SK-N-SH (cell line): ENCODE data around the gene ENTREP3. TPM values are rescaled to one million over a fixed set of nuclear protein-coding genes. Genes with fewer than 3 reads are reported as not detected.

ENCODE experiments used
- CTCF ChIA-PET: fragments of 300-600, 350-600 bp; formaldehyde crosslinking; extraction: SDS; loops from one replicate; lab custom pipeline; 2021; lab: Yijun Ruan, JAX
- POLR2A ChIA-PET: fragments of 350-600 bp; sonication (Branson Sonifier 250); formaldehyde crosslinking; extraction: SDS; loops from one replicate; lab custom pipeline; 2020; ENCODE audit warnings: antibody characterized with exemption, inconsistent platforms; lab: Yijun Ruan, JAX
- DNase-seq: peaks from one replicate; pipeline ENCODE4 v3.0.0; 2012
- H2AFZ ChIP-seq: fragments of 200-600 bp; sonication (generic); 2 replicates; pipeline ENCODE4 v1.8.1; 2016; ENCODE audit warnings: antibody characterized with exemption, mild to moderate bottlenecking, low read depth
- H3F3A ChIP-seq: fragments of 200-600 bp; sonication (generic); replicated peaks from 2 replicates; pipeline ENCODE3; 2016; ENCODE audit warnings: antibody characterized with exemption, mild to moderate bottlenecking; ENCODE audit not compliant: insufficient read depth
- H3K27ac ChIP-seq, 2 experiments: fragments of 200-500 bp in 1 of 2; fragments of 200-600 bp in 1 of 2; sonication (Bioruptor generic) in 1 of 2; sonication (generic), shearing (Covaris generic) in 1 of 2; 2 replicates each; pipeline versions ENCODE4 v1.5.1 to v1.6.1; 2014 to 2016; ENCODE audit warnings: low read depth in 2 of 2, inconsistent platforms in 1 of 2, low read length in 1 of 2, mild to moderate bottlenecking in 1 of 2, mixed read lengths in 1 of 2
- H3K27me3 ChIP-seq: fragments of 200-600 bp; sonication (generic), shearing (Covaris generic); 2 replicates; pipeline ENCODE4 v1.6.1; 2016; ENCODE audit warnings: mixed run types; ENCODE audit not compliant: insufficient read depth
- H3K36me3 ChIP-seq, 2 experiments: fragments of 200-500 bp in 1 of 2; fragments of 200-600 bp in 1 of 2; sonication (Bioruptor generic) in 1 of 2; sonication (generic) in 1 of 2; replicated peaks in 1 of 2; 2 replicates each; pipeline versions ENCODE3 to v1.5.1; 2014 to 2016; ENCODE audit warnings: low read length in 1 of 2, mild to moderate bottlenecking in 1 of 2; ENCODE audit not compliant: insufficient read depth in 2 of 2, control insufficient read depth in 1 of 2
- H3K4me1 ChIP-seq, 2 experiments: fragments of 200-500 bp in 1 of 2; fragments of 200-600 bp in 1 of 2; sonication (Bioruptor generic) in 1 of 2; sonication (generic), shearing (Covaris generic) in 1 of 2; 2 replicates each; pipeline versions ENCODE4 v1.5.1 to v1.6.1; 2014 to 2016; ENCODE audit warnings: low read depth in 1 of 2, low read length in 1 of 2, mixed run types in 1 of 2; ENCODE audit not compliant: insufficient read depth in 2 of 2, control insufficient read depth in 1 of 2
- H3K4me2 ChIP-seq: fragments of 200-600 bp; sonication (generic), shearing (Covaris generic); 2 replicates; pipeline ENCODE4 v1.6.1; 2017; ENCODE audit warnings: mixed run types
- H3K4me3 ChIP-seq, 2 experiments: fragments of 200-500 bp in 1 of 2; fragments of 200-600 bp in 1 of 2; sonication (Bioruptor generic) in 1 of 2; sonication (generic), shearing (Covaris generic) in 1 of 2; 2 replicates each; pipeline versions ENCODE4 v1.5.1 to v1.8.1; 2014 to 2016; ENCODE audit warnings: low read depth in 2 of 2, inconsistent platforms in 1 of 2, low read length in 1 of 2, mild to moderate bottlenecking in 1 of 2, mixed read lengths in 1 of 2, moderate library complexity in 1 of 2
- H3K79me2 ChIP-seq: fragments of 200-600 bp; sonication (generic); 2 replicates; pipeline ENCODE4 v1.8.1; 2017; ENCODE audit warnings: mild to moderate bottlenecking; ENCODE audit not compliant: insufficient read depth
- H3K9ac ChIP-seq: fragments of 200-600 bp; sonication (generic); 2 replicates; pipeline ENCODE4 v1.6.1; 2017; ENCODE audit warnings: mixed run types
- H3K9me2 ChIP-seq: fragments of 200-600 bp; sonication (generic); 2 replicates; pipeline ENCODE4 v1.6.1; 2017; ENCODE audit warnings: mixed run types
- H3K9me3 ChIP-seq: fragments of 200-600 bp; sonication (generic); 2 replicates; pipeline ENCODE4 v1.6.1; 2017; ENCODE audit warnings: mixed run types, mild to moderate bottlenecking, moderate library complexity
- H4K20me1 ChIP-seq: fragments of 200-600 bp; sonication (generic); 2 replicates; pipeline ENCODE4 v1.6.1; 2017; ENCODE audit warnings: mild to moderate bottlenecking, mixed run types; ENCODE audit not compliant: insufficient read depth
- ELF1 ChIP-seq: IDR thresholded peaks from 2 replicates; pipeline ENCODE4 v1.4.0; 2012
- EP300 ChIP-seq, 2 experiments: IDR thresholded peaks; 2 replicates each; pipeline versions ENCODE4 v1.4.0 to v1.6.1; 2012; ENCODE audit warnings: borderline replicate concordance in 1 of 2, low read depth in 1 of 2, low read length in 1 of 2
- EZH2phosphoT487 ChIP-seq: fragments of 200-600 bp; sonication (generic); IDR thresholded peaks from 2 replicates; pipeline ENCODE4 v1.6.1; 2017; ENCODE audit warnings: low read depth, mixed run types, mild to moderate bottlenecking, antibody characterized with exemption, moderate library complexity, borderline replicate concordance
- FOXJ3 ChIP-seq: sonication (generic); formaldehyde crosslinking; IDR thresholded peaks from 2 replicates; pipeline ENCODE4 v1.5.1; 2020; ENCODE audit warnings: mild to moderate bottlenecking, missing genetic modification reagents
- FOXM1 ChIP-seq: IDR thresholded peaks from 2 replicates; pipeline ENCODE4 v1.4.0; 2012; ENCODE audit warnings: low read depth, mild to moderate bottlenecking
- GATA2 ChIP-seq: sonication (generic); formaldehyde crosslinking; IDR thresholded peaks from 2 replicates; pipeline ENCODE4 v1.5.0; 2020; ENCODE audit warnings: mild to moderate bottlenecking, missing genetic modification reagents
- MXI1 ChIP-seq: IDR thresholded peaks from 2 replicates; pipeline ENCODE4 v1.6.1; 2012; ENCODE audit warnings: mild to moderate bottlenecking, low read depth, low read length, improper control_type of control experiment
- NRF1 ChIP-seq: IDR thresholded peaks from 2 replicates; pipeline ENCODE4 v1.6.1; 2012; ENCODE audit warnings: low read depth, mild to moderate bottlenecking, low read length
- RAD21 ChIP-seq: IDR thresholded peaks from 2 replicates; pipeline ENCODE4 v1.6.1; 2012; ENCODE audit warnings: mild to moderate bottlenecking, low read length
- RCOR1 ChIP-seq: fragments of 150-350 bp; IDR thresholded peaks from 2 replicates; pipeline ENCODE4 v1.6.1; 2017; ENCODE audit warnings: antibody characterized with exemption, low read length
- RFX5 ChIP-seq: IDR thresholded peaks from 2 replicates; pipeline ENCODE4 v1.6.1; 2012; ENCODE audit warnings: mild to moderate bottlenecking, improper control_type of control experiment, low read length
- RXRA ChIP-seq: IDR thresholded peaks from 2 replicates; pipeline ENCODE4 v1.4.0; 2012; ENCODE audit warnings: low read depth, mild to moderate bottlenecking, borderline replicate concordance
- TAF1 ChIP-seq: IDR thresholded peaks from 2 replicates; pipeline ENCODE4 v1.6.1; 2012; ENCODE audit warnings: low read depth, mild to moderate bottlenecking, low read length, moderate library complexity, borderline replicate concordance
- TEAD4 ChIP-seq: IDR thresholded peaks from 2 replicates; pipeline ENCODE4 v1.4.0; 2012; ENCODE audit warnings: mild to moderate bottlenecking, borderline replicate concordance; ENCODE audit not compliant: insufficient read depth
- YY1 ChIP-seq: IDR thresholded peaks from 2 replicates; pipeline ENCODE4 v1.4.0; 2012; ENCODE audit warnings: low read depth, mild to moderate bottlenecking
- WGBS: methylation state at CpG from one replicate; pipeline ENCODE4 v1.1.6; 2017; ENCODE audit warnings: low lambda C conversion rate; 5-methylcytosine and 5-hydroxymethylcytosine counted together
- polyA plus RNA-seq, 3 experiments: library from polyadenylated mRNA; depleted of rRNA; stranded (reverse); fragments of >200 nt; gene quantifications; 2 replicates each; pipeline ENCODE4 v1.2.3, GENCODE V29; 2012
- TF ChIP-seq, protein P1 (sequence below): IDR thresholded peaks from 2 replicates; pipeline ENCODE4 v1.4.0; 2012; ENCODE audit warnings: low read depth, borderline replicate concordance
- TF ChIP-seq, protein P2 (sequence below): IDR thresholded peaks from 2 replicates; pipeline ENCODE4; 2012
- TF ChIP-seq, protein P3 (sequence below): fragments of 150-350 bp; IDR thresholded peaks from 2 replicates; pipeline ENCODE4 v1.6.1; 2016; ENCODE audit warnings: mild to moderate bottlenecking, low read depth, low read length

ENTREP3 gene
- polyA plus RNA-seq, 1 of the 3 experiments (the other 2 are of a cell fraction): 30.6 TPM

DNA sequence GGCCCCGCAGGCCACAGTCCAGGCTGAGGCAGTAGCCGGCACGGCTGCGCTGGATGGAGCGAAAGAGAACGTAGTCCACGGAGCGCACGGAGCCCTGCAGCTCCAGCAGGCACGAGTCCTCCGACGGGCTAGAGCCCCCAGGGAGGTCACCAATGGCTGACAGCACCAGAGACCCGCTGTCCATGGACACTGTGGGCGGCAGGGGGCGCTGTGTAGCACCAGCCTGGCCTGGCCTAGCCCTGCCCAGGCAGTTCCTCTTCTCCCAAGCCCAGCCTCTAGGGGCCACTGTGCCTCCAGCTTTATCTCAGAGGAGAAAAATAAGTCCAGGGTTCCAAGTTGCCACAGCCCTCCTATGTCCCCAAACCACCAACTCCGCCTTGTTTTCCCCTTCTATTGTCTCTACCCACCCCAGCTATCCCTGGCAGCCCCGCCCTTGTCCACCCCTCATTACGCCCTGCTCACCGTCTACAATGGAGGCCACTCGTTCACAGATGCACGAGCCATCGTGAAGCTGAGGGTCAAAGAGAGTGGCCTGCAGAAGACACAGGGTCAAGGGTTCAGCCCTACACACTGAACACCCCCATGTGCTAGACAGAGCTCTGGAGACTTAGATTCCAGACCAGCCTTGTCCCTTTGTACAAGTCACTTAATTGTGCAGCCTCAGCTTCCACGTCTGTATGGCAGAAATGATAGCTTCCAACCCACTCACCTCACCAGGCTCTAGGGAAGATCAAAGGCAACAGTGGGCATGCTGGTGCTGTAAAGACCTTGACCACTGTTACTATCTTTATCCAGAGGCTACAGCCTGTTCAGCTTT lies 4.4 kb downstream of the ENTREP3 start (continued):
- TF ChIP-seq, protein P1, sequence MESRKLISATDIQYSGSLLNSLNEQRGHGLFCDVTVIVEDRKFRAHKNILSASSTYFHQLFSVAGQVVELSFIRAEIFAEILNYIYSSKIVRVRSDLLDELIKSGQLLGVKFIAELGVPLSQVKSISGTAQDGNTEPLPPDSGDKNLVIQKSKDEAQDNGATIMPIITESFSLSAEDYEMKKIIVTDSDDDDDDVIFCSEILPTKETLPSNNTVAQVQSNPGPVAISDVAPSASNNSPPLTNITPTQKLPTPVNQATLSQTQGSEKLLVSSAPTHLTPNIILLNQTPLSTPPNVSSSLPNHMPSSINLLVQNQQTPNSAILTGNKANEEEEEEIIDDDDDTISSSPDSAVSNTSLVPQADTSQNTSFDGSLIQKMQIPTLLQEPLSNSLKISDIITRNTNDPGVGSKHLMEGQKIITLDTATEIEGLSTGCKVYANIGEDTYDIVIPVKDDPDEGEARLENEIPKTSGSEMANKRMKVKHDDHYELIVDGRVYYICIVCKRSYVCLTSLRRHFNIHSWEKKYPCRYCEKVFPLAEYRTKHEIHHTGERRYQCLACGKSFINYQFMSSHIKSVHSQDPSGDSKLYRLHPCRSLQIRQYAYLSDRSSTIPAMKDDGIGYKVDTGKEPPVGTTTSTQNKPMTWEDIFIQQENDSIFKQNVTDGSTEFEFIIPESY: no peak
- TF ChIP-seq EP300 (IDR thresholded peaks at IDR 0.05; ENCODE audit: borderline replicate concordance in 1 of 2, low read depth in 1 of 2, low read length in 1 of 2) (no peak), TEAD4 (no peak), GATA2 (no peak), YY1 (peak; percentile 64; the same call in 1 of the 2 replicates), MXI1 (peak; percentile 72), FOXM1 (no peak), EZH2phosphoT487 (no peak)
- TF ChIP-seq, protein P2, sequence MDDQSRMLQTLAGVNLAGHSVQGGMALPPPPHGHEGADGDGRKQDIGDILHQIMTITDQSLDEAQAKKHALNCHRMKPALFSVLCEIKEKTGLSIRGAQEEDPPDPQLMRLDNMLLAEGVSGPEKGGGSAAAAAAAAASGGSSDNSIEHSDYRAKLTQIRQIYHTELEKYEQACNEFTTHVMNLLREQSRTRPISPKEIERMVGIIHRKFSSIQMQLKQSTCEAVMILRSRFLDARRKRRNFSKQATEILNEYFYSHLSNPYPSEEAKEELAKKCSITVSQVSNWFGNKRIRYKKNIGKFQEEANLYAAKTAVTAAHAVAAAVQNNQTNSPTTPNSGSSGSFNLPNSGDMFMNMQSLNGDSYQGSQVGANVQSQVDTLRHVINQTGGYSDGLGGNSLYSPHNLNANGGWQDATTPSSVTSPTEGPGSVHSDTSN: no peak

DNA sequence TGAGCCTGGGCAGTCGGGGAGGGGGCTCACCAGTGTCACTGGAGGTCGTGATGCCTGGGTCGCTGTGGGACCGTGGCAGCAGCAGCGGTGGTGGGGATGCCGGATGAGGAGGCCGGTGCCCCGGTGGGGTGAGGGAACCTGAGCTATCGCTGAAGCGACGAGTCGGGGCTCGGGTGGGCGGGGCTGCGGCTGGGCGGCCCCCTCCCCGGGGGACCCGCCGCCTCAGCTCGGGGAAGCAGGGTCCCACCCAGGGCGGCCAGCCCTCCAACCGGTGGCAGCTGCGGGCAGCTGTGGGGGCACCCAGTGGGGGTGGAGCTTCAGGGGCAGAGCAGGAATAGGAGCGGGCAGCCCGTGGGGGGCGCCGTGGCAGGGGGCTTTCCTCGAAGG lies 5.0 kb downstream of the ENTREP3 start:
- H3F3A ChIP-seq: peaks cover 21% of the 10 kb centered on the region
- H3K4me1 ChIP-seq: peaks cover 0 to 16% of the 10 kb centered on the region in 2 experiments; a peak in 2 of 4 replicates
- ChIA-PET CTCF (interaction anchor here (0.6 to 13.3 kb wide), 55 partner anchors 9 to 870 kb away, joined by 3 to 184 read pairs (median 5); partner anchors contain the start of genes CLK2, FDPS, HCN3 and KRTCAP2), POLR2A (interaction anchor here (1.8 to 2.9 kb wide), 2 partner anchors 12 to 23 kb away, joined by 5 to 11 read pairs; partner anchors contain the start of gene SCAMP3)
- no peak for TF ChIP-seq TEAD4
- no peak for TF ChIP-seq TAF1
- no peak for TF ChIP-seq NRF1
- no peak for TF ChIP-seq RXRA
- no peak for TF ChIP-seq RCOR1
- TF ChIP-seq, protein P3, sequence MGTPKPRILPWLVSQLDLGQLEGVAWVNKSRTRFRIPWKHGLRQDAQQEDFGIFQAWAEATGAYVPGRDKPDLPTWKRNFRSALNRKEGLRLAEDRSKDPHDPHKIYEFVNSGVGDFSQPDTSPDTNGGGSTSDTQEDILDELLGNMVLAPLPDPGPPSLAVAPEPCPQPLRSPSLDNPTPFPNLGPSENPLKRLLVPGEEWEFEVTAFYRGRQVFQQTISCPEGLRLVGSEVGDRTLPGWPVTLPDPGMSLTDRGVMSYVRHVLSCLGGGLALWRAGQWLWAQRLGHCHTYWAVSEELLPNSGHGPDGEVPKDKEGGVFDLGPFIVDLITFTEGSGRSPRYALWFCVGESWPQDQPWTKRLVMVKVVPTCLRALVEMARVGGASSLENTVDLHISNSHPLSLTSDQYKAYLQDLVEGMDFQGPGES: no peak
- no peak for TF ChIP-seq ELF1
- TF ChIP-seq EP300 (IDR thresholded peaks at IDR 0.05; ENCODE audit: borderline replicate concordance in 1 of 2, low read depth in 1 of 2, low read length in 1 of 2): no peak
- TF ChIP-seq RAD21: no peak
- TF ChIP-seq, protein P2: no peak
- no peak for TF ChIP-seq RFX5
- no peak for TF ChIP-seq FOXJ3
- H3K9me3 ChIP-seq: no peaks in the 10 kb centered on the region
- 82% methylated on average over 11 of the region's 28 CpGs for WGBS
- H3K36me3 ChIP-seq: peaks cover 9 to 26% of the 10 kb centered on the region in 2 experiments
- H3K4me3 ChIP-seq: no peak overlapping the region; a peak in 1 of 4 replicates
- peaks cover 23% of the 10 kb centered on the region for H3K79me2 ChIP-seq
- no peak overlapping the region; a peak in 1 of 4 replicates for H3K27ac ChIP-seq
- H3K9ac ChIP-seq: no peak overlapping the region
- H3K4me2 ChIP-seq: no peak overlapping the region
- H3K9me2 ChIP-seq: no peaks in the 10 kb centered on the region
- H3K27me3 ChIP-seq: no peaks in the 10 kb centered on the region
- DNase-seq: no peak
- no peaks in the 10 kb centered on the region for H4K20me1 ChIP-seq
- H2AFZ ChIP-seq: no peak overlapping the region
